Measurements from ENCODE around the gene MYLIP.

MYLIP gene

DNA sequence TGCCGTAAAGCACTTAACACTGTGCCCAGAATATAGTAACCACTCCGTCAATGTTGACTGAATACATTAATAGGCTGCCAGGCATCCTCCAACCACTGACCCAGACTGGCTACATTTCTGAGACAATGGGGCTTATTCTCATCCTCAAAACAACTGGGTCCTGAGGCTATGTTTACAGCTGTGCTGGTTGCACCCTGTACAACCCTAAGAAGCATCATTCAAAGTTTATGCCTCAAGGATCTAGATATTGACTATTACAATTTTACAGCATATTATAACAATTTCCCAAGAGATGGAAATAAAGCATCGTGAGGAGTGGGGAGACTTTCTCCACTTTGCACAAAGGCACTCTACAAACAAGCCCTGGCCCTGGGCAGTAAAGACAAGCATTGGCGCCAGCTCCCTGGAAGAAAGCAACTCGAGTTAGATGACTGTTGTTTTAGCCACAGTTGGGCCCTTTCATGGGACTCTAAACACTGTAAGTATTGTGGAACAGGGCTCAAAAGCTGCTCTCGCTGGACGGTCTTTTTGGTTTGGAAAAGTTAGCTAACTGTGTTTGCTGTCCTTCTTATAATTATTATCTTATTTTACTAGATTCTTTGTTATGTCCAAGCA is 30.2 kb downstream of the MYLIP start:
- peaks cover 7% of the 10 kb centered on the region for H3K27me3 ChIP-seq (ENCODE audit: insufficient read depth, low read length, poor library complexity, severe bottlenecking)
- 0 out of 2 replicates have a peak, but pooled peaks cover 2% of the 10 kb centered on the region for H3F3A ChIP-seq (ENCODE audit: low read depth)
- H3K36me3 ChIP-seq (ENCODE audit: insufficient read depth, low read length): peaks cover 24% of the 10 kb centered on the region; the same call in 1 of the 2 replicates
- peaks cover 10% of the 10 kb centered on the region; the same call in 1 of the 2 replicates for H3K9me3 ChIP-seq (ENCODE audit: insufficient read depth, low read depth, low read length)
- no peak for TF ChIP-seq EZH2phosphoT487 (IDR thresholded peaks at IDR 0.05; ENCODE audit: borderline replicate concordance)
- TF ChIP-seq, protein P1, sequence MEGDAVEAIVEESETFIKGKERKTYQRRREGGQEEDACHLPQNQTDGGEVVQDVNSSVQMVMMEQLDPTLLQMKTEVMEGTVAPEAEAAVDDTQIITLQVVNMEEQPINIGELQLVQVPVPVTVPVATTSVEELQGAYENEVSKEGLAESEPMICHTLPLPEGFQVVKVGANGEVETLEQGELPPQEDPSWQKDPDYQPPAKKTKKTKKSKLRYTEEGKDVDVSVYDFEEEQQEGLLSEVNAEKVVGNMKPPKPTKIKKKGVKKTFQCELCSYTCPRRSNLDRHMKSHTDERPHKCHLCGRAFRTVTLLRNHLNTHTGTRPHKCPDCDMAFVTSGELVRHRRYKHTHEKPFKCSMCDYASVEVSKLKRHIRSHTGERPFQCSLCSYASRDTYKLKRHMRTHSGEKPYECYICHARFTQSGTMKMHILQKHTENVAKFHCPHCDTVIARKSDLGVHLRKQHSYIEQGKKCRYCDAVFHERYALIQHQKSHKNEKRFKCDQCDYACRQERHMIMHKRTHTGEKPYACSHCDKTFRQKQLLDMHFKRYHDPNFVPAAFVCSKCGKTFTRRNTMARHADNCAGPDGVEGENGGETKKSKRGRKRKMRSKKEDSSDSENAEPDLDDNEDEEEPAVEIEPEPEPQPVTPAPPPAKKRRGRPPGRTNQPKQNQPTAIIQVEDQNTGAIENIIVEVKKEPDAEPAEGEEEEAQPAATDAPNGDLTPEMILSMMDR (conservative IDR thresholded peaks at IDR 0.05; ENCODE audit: low read length): no peak
- H3K4me1 ChIP-seq (ENCODE audit: insufficient read depth, low read length, poor library complexity, severe bottlenecking): peaks cover 31% of the 10 kb centered on the region
- H4K20me1 ChIP-seq (ENCODE audit: insufficient read depth, low read length, poor library complexity, severe bottlenecking): no peaks in the 10 kb centered on the region
- no peak overlapping the region for H3K9ac ChIP-seq (ENCODE audit: low read depth, low read length, poor library complexity, severe bottlenecking)
- no peak overlapping the region for H2AFZ ChIP-seq (ENCODE audit: low read length)
- H3K9me2 ChIP-seq (replicated peaks; ENCODE audit: low read depth, low read length): no peaks in the 10 kb centered on the region
- no peak overlapping the region for H3K4me3 ChIP-seq (ENCODE audit: low read length, poor library complexity, severe bottlenecking)
- H3K4me2 ChIP-seq (ENCODE audit: low read depth, low read length, poor library complexity, severe bottlenecking): no peak overlapping the region
- no peaks in the 10 kb centered on the region for H3K79me2 ChIP-seq (ENCODE audit: insufficient read depth, low read length)

DNA sequence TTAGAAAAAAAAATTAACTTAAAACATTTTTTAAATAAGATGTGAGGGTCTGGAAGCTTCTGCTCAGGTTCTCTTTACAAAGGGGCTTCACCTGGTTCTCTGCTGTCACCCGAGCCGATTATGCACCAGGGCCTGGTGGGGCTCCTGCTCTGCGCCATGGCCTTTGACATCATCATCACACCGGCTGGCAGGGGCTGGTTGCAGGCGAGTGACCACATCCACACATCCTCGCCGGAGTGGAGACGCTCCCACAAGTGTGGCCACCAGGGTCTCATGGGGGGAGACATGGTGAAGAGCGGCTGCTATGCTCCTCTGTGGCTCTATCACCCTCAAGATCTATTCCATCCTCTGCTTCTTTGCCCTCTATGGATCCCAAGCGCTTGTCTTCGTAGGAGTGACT is 31.9 kb downstream of the MYLIP start:
- Histone ChIP-seq H3K9ac (ENCODE audit: low read depth, low read length, poor library complexity, severe bottlenecking) (no peak overlapping the region), H3F3A (ENCODE audit: low read depth) (0 out of 2 replicates have a peak, but pooled peaks cover 2% of the 10 kb centered on the region), H3K9me3 (ENCODE audit: insufficient read depth, low read depth, low read length) (peaks cover 5% of the 10 kb centered on the region; the same call in 1 of the 2 replicates), H3K36me3 (ENCODE audit: insufficient read depth, low read length) (peaks cover 8% of the 10 kb centered on the region; the same call in 1 of the 2 replicates), H2AFZ (ENCODE audit: low read length) (no peak overlapping the region), H3K9me2 (replicated peaks; ENCODE audit: low read depth, low read length) (no peaks in the 10 kb centered on the region), H3K4me2 (ENCODE audit: low read depth, low read length, poor library complexity, severe bottlenecking) (no peak overlapping the region), H3K79me2 (ENCODE audit: insufficient read depth, low read length) (no peaks in the 10 kb centered on the region), H4K20me1 (ENCODE audit: insufficient read depth, low read length, poor library complexity, severe bottlenecking) (no peaks in the 10 kb centered on the region), H3K27me3 (ENCODE audit: insufficient read depth, low read length, poor library complexity, severe bottlenecking) (peaks cover 7% of the 10 kb centered on the region), H3K4me1 (ENCODE audit: insufficient read depth, low read length, poor library complexity, severe bottlenecking) (peaks cover 31% of the 10 kb centered on the region), H3K4me3 (ENCODE audit: low read length, poor library complexity, severe bottlenecking) (no peak overlapping the region)
- TF ChIP-seq, protein P1 (conservative IDR thresholded peaks at IDR 0.05; ENCODE audit: low read length): no peak
- no peak for TF ChIP-seq EZH2phosphoT487 (IDR thresholded peaks at IDR 0.05; ENCODE audit: borderline replicate concordance)

DNA sequence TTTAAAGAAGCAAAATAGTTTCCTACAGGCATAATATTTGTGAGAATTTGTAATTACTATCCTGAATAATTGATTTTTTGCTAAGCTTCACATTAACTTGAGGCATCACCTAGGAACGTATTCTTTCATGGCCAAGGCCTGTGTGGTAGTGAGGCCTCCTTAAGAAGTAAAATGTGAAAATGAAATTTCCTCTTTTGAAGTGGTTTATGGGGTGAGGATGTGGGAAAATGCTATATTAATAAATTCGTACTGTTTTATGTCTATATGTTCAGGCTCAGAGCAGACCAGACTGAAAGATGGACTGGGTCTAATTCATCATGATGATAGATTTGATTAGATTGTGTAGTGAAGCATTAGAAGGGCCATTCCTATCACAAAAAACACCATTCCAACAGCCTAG is 33.1 kb downstream of the MYLIP start:
- no peaks in the 10 kb centered on the region for H3K36me3 ChIP-seq (ENCODE audit: insufficient read depth, low read length)
- 0 out of 2 replicates have a peak, but pooled peaks cover 2% of the 10 kb centered on the region for H3F3A ChIP-seq (ENCODE audit: low read depth)
- H2AFZ ChIP-seq (ENCODE audit: low read length): no peak overlapping the region
- H3K79me2 ChIP-seq (ENCODE audit: insufficient read depth, low read length): no peaks in the 10 kb centered on the region
- H3K27me3 ChIP-seq (ENCODE audit: insufficient read depth, low read length, poor library complexity, severe bottlenecking): peaks cover 7% of the 10 kb centered on the region
- no peaks in the 10 kb centered on the region for H3K9me2 ChIP-seq (replicated peaks; ENCODE audit: low read depth, low read length)
- peaks cover 31% of the 10 kb centered on the region for H3K4me1 ChIP-seq (ENCODE audit: insufficient read depth, low read length, poor library complexity, severe bottlenecking)
- H3K4me3 ChIP-seq (ENCODE audit: low read length, poor library complexity, severe bottlenecking): no peak overlapping the region
- H3K9me3 ChIP-seq (ENCODE audit: insufficient read depth, low read depth, low read length): no peaks in the 10 kb centered on the region
- no peaks in the 10 kb centered on the region for H4K20me1 ChIP-seq (ENCODE audit: insufficient read depth, low read length, poor library complexity, severe bottlenecking)
- H3K9ac ChIP-seq (ENCODE audit: low read depth, low read length, poor library complexity, severe bottlenecking): no peak overlapping the region
- no peak for TF ChIP-seq EZH2phosphoT487 (IDR thresholded peaks at IDR 0.05; ENCODE audit: borderline replicate concordance)
- TF ChIP-seq, protein P1 (conservative IDR thresholded peaks at IDR 0.05; ENCODE audit: low read length): no peak
- peak overlapping the region; percentile 38 for H3K4me2 ChIP-seq (ENCODE audit: low read depth, low read length, poor library complexity, severe bottlenecking)

Data from Loucy (cell line).